Skin epidermis (tissue), 12 donors: ENCODE data around the gene OGFOD2.
"Not testable (repeated sequence)": the region's sequence is repeated elsewhere in the genome, so short reads cannot be mapped to it uniquely, and the experiment has no call there.

ENCODE experiments used
- H3K27ac ChIP-seq, 21 experiments: fragments of 200-600 bp; sonication (generic) in 11 of 21; one replicate each; pipeline ENCODE4 v1.5.0; 2020; ENCODE audit warnings: mild to moderate bottlenecking in 3 of 21, inconsistent platforms in 2 of 21, moderate library complexity in 2 of 21
- H3K4me3 ChIP-seq, 7 experiments: fragments of 200-600 bp; sonication (generic) in 2 of 7; one replicate each; pipeline ENCODE4 v1.5.0; 2020; ENCODE audit warnings: inconsistent platforms in 2 of 7, mild to moderate bottlenecking in 2 of 7, moderate library complexity in 1 of 7

Gene OGFOD2

DNA sequence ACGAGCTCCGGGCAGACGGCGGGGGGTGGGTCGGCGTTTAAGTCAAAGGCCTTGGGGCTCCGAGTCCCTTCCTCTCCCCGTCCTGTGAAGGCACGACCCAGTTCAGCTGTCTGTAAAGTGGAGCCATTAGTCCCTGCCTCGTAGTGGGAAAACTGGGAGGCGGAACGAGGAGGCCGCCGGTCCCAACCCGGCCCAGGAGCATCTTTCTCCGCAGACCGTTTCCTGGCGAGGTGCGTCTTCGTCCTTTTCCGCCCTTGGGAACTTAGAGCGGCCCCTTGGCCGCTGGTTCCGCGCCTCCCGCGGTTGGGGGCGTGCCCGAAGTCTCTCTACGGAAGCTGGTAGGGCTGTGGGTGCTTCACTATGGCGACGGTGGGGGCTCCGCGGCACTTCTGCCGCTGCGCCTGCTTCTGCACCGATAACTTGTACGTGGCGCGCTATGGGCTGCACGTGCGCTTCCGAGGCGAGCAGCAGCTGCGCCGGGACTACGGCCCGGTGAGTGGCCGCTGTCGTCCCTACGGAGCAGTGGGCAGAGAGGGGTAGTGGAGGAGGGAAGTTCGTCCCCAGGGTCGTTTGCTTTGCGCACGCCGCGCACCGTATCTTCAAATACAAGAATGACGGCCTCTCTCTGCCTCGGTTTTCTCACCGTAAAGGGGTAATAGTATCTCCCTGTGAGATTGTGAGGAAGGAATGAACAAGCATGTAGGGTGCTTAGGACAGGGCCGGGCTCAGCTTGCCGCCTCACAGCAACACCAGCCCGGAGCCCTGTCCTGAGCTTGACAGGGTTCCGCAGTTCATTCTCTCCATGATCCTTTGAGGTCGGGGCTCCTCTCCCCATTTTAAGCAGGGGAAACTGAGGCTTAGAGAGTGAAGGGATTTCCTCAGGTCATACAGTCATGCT, at the start of gene OGFOD2:
TSS of gene OGFOD2 (plus strand) at position 353 of the 898 bp plus-strand sequence. CDS start at position 361, 8 bp downstream.
- H3K27ac ChIP-seq, result peak within 1 kb of the TSS; percentile 90 to 100 (median 98)
- peak within 1 kb of the TSS; percentile 79 to 94 (median 87) for H3K4me3 ChIP-seq

DNA sequence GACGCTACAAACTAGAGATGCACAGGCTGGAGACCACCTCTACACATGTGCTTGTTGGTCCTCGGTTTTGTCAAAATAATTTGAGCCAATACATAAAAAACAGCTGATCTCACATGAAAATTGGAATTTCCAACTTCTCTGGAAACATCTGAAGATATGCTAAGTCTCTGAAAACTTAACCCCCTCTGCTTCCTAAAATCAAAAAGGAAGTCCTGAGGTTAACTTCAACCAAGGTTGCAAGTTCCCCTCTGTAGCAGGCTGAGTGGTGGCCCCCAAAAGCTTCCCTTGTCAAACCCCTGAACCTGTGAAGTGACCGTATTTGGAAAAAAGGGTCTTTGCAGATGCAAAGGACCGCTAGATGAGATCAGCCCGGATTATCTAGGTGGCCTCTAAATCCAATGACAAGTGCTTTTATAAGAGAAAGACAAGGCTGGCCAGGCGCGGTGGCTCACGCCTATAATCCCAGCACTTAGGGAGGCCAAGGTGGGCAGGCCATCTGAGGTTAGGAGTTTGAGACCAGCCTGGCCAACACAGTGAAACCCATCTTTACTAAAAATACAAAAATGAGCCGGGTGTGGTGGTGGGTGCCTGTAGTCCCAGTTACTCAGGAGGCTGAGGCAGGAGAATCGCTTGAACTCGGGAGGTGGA, 47.2 kb upstream of the OGFOD2 start:
- Histone ChIP-seq H3K4me3 (no peak overlapping the region), H3K27ac (no peak overlapping the region)

DNA sequence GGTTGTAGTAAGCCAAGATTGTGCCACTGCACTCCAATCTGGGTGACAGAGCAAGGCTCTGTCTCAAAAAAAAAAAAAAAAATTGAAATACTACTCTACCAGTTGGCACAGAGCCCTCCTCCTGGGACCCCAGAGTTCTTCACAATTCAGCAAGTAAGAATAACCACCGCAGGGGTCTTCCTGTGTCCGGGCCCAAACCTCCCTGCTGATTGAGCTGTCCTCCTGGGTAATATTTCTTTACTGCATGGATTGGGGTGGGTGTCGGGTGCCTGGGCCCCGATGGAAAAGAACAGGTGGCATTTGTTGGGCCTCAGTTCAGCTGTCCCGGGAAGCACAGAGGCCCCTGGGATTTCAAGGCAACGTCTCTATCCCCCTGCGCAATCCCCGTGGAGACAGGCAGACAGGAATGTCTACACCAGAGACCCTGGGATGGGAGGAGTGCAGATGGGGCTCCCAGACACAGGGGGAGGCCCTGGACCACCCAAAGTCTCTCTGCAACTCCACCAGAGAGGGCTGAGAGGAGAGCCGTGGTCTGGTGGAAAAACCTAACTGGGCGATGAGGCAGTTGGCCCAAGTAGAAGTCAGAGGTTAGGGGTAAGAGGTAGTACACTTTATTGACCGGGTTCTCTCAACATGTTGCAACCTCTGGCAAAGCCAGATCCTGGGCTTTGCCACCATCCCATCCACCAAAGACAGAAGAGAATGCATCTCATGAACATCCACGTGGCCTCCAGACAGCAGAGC, 46.5 kb upstream of the OGFOD2 start:
- no peak overlapping the region for H3K4me3 ChIP-seq
- no peak overlapping the region for H3K27ac ChIP-seq

DNA sequence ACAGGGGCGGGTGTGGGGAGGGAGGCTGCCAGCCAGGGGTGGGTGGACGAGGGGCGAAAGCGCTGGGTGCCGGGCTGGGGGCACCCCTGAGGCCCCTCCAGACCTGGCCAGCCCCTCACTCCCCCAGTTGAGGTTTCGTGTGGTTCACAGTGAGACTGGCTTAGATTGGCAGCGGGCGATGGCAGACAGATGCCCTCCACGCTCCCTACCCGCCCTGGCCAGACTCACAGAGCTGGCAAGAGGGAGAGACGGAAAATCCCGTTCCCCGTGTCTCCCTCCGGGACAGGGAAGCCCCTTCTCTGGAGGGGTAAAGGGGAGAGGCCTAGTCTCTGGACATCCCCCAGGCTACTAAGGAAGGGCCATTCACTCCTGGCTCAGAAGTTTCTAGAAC, 45.9 kb upstream of the OGFOD2 start:
- H3K4me3 ChIP-seq, result no peak overlapping the region
- no peak overlapping the region for H3K27ac ChIP-seq

DNA sequence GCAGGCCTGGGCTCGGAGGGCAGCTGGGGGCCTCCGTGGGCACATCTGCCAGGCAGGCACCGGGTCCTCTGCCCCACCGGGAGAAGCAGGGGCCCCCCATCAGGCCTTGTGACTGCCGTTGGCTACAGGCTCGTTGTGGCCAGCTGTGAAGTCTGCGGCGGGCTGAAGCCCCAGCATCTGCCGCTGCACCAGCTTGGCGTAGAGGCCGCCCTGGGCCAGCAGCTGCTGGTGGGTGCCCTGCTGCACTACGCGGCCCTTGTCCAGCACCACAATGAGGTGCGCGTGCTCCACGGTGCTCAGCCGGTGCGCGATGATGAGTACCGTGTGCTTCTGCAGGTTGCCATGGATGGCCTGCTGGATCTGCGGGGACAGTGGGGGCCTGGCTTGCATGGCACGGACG, 45.2 kb upstream of the OGFOD2 start:
- Histone ChIP-seq H3K27ac (peak overlapping the region in 1 of 21 experiments; percentile 7), H3K4me3 (no peak overlapping the region)

DNA sequence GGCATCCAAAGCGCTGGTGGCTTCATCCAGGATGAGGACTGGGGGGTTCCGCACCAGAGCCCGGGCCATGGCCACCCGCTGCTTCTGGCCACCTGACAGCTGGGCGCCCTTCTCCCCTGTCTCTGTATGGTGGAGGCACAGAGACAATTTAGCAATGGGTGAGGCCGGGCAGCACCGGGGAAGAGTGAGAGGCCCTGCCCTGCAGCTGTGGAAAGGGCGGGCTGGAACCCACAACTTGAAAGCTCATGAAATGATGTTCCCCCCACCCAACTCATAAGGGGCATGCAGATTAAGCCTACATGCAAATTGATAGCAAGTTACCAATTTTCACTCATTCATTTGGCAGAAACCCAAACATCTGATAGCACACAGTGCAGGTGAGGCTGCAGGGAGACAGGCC, 42.8 kb upstream of the OGFOD2 start:
- H3K4me3 ChIP-seq, result no peak overlapping the region
- H3K27ac ChIP-seq, result no peak overlapping the region

DNA sequence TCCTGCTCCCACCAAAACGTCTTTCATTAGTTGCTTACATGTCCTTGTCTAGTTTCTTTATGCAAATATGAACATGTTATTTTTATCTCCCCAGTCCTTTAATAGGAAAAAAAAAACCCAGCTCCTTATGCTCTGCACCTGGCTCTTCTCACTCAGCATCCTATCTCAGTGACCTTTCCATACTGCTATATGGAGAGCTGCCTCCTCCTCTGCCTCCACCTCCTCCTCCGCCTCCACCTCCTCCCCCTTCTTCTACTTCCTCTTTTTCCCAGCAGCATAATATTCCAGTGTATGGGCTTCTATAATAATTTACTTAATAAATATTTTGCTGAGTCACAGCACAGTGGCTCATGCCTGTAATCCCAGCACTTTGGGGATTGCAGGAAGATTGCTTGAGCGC, 40.3 kb upstream of the OGFOD2 start:
- no peak overlapping the region for H3K4me3 ChIP-seq

DNA sequence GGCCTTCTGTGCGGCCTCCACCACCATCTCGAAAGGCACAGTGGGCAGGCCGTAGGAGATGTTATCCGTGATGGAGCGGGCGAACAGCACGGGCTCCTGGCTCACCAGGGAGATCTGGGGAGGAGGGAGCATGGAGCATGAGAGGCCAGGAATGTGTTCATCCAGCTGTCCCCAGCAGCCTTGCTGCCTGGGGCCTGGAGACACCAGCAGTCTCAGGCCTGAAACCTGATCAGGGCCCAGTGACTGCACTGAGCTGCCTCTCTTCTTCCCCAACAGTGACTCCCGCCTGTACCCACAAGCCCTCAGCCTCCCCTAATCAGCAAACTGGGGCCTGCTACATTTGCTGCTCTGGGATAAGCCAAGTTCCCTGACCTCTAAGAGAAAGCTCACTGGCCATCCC, 39.7 kb upstream of the OGFOD2 start:
- H3K27ac ChIP-seq, result no peak overlapping the region
- H3K4me3 ChIP-seq, result no peak overlapping the region

More for the DNA sequence above, 40.3 kb upstream of the OGFOD2 start:
- H3K27ac ChIP-seq, result no peak overlapping the region

DNA sequence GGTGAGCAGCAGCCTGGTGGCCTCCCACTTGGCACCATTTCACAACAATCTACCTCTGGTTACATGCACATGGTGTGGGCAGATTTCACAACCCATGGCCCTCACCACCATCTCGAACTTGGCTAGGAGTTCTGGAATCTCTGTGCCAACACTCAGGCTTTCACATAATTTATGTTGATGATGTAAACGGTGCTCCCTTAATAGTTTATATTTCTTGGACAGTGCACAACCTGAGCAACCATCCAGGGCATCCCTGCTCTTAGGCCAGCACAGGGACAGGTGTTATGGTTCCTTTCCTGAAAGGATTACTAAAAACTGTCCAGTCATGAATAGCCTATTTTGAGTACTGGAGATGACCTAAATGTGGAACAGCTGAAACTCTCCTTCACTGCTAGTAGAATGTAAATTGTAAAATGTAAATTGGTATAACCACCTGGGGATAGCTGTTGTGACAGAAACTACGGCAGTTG, 37.4 kb upstream of the OGFOD2 start:
- H3K4me3 ChIP-seq, result no peak overlapping the region
- no peak overlapping the region for H3K27ac ChIP-seq

DNA sequence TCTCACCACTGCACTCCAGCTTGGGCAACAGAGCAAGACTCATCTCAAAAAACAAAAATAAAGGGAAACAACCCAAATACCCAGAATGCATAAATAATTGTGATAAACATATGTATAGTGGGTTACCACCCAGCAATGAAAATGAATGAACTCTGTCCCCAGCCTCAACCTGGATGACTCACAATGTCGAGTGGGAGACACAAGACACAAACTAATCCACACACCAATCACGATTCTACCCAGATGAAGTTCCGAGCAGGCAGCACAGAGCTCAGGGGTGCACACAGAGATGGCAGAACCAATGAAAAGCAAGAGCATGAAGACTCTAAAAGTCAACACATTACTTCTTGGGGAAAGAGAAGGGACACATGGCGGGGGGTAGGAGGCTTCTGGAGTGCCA, 35.9 kb upstream of the OGFOD2 start:
- H3K27ac ChIP-seq, result no peak overlapping the region
- H3K4me3 ChIP-seq, result no peak overlapping the region

DNA sequence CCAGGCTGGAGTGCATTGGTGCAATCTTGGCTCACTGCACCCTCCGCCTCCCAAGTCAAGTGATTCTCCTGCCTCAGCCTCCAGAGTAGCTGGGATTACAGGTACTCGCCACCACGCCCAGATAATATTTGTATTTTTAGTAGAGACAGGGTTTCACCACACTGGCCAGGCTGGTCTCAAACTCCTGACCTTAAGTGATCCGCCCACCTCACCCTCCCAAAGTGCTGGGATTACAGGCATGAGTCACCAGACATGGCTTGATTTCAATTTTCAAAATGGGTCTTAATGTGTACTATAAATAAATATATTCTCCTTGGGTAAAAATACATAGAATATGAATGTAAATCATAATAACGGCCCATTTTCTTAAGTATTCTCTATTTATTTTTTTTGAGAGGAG, 33.7 kb upstream of the OGFOD2 start:
- not testable (repeated sequence) for H3K4me3 ChIP-seq, H3K27ac ChIP-seq

DNA sequence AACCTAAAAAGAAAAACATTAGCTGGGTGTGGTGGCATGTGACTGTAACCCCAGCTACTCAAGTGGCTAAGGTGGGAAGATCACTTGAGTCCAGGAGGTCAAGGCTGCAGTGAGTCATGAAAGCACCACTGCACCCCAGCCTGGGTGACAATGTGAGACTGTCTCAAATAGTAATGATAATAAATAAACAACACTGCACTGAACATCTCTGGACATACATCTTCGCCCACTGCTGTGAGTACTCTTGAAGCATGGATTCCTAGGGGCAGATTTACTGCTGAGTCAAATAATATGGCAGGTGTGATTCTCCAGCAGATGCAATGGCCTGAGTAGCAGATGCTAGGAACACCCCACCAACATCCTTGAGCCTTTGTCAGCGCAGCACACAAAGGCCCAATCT, 32.4 kb upstream of the OGFOD2 start:
- no peak overlapping the region for H3K4me3 ChIP-seq
- peak overlapping the region in 7 of 21 experiments; percentile 18 to 53 (median 25) for H3K27ac ChIP-seq

DNA sequence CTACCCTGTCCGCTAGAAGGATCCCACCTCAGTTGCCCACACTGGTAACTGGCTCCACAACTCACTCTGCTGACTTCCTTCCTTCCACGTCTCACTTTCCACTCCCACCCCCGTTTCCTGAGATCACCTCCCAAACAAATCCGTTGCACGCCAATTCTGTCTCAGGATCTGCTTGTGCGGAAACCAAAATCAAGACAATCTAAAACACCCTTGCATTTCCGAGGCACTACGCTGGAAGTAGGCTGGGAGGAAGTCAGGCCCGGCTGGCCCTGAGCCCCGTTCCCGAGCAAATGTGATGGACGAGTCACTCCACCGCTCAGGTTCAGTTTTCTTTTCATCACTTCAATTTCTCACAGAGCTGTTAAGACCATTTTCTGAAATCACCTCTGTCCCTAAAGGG, 31.8 kb upstream of the OGFOD2 start:
- Histone ChIP-seq H3K27ac (peak overlapping the region in 9 of 21 experiments; percentile 18 to 53 (median 37)), H3K4me3 (no peak overlapping the region)

DNA sequence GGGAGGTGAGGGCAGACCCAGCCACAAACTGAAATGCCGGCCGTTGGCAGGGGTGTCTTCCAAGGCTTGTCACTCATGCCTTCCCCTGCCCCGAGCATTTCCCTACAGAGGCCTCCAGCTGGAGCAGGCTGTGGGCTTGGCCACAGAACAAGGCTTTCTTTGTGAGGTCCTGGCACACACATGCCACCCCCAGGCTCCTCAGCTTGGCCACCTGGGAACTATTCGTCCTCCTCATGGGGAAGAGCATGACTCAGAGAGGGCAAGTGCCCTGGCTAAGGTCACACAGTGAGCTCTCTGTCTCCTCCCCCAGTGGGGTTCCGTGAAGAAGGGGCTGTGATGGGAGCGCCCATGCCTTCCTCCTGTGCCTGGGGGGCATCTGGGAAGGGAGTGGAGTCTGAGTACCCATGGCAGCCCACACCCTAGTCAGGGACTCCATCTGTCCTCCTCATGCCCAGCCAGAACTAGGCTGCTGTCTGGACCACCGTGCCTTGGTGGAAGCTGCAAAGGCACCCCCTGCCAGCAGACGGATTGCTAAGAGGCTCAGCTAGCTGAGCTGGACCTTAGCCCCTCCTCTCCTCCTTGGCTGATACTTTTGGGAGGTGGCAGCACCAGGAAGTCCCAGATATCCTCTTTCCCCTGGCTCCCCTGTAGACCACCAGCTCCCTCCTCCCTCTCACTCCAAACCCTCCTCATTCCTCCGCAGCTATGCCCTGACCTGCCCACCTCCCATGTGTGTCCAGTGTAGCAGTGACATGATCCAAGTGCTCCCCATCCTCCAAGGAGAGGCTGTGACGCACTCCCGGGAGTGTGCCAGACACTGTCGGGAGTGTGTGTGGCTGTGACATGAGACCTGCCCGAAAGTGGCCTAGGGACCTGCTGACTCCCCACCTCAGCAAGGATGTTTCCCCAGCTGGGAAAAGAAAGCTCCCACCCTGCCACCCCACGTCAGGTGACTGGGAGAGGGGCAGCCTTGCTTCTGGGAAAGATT, 30.1 kb upstream of the OGFOD2 start:
- Histone ChIP-seq H3K27ac (peak overlapping the region in 11 of 21 experiments; percentile 1 to 85 (median 51)), H3K4me3 (no peak overlapping the region)

DNA sequence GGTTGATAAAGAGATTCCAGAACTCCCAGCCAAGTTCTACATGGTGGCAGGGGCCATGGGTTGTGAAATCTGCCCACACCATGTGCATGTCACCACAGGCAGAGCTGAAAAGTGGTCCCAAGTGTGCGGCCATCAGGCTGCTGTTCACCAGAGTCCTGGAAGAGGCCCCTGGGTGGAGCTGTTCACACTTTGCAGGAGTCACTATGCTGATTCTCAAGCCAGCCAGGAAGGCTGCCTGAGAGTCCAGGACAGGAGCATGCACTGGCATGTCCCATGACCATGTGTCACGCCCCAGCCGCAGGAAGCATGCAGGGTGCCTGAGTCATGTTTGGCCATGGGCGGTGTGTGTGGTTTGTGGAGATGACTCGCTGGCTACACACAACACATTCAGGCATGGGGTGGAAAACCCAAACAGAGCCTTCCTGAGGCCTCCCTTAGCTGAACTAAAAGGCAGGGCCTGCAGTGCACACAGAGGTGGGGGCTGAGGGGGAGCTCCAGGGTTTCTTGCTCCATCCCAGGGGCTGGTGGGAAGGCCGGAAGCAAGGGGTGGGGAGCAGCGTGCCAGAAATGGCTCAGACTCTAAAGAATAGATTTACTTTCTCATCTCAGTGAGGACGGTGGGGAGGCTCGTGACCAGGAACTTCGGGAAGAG, 28.2 kb upstream of the OGFOD2 start:
- Histone ChIP-seq H3K4me3 (no peak overlapping the region), H3K27ac (peak overlapping the region in 20 of 21 experiments; percentile 52 to 89 (median 80))

DNA sequence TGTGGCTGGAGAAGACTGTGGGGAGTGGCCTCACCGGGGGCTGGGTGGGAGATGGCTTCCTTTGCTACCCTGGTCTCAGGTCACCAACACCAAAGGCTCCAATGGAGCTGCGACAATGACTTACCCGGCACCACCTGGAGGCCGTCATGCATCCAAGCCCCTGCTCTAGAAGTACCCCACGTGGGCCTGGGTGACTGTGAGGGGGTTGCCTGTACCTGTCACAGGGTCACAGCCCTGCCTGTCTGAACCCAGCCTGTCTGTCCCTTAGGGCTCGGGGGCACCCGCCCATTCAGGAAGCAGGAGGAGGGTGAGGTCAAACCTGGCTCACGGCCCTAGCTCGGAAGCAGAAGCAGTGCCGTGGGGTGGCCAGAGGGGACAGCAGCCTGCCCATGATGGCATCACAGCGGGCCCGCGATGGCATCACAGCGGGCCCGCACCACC, 27.7 kb upstream of the OGFOD2 start:
- Histone ChIP-seq H3K4me3 (no peak overlapping the region), H3K27ac (peak overlapping the region in 20 of 21 experiments; percentile 52 to 89 (median 80))

DNA sequence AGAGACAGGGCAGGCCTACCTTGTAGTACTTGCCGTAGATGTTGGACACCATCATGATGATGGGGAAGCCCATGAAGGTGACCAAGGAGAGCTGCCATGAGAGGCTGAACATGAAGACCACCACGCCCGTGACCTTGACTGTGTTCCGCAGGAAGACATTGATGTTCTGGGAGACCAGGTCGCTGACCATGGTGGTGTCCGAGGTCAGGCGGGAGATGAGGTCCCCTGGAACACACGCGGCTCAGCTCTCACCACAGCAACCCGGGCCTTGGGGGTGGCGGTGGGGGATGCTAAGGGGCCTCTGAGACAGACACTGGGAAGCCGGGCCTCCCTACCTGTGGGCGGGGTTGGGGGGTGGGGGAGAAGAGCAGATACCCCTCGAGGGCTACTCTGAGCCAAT, 26.4 kb upstream of the OGFOD2 start:
- Histone ChIP-seq H3K27ac (peak overlapping the region in 4 of 21 experiments; percentile 8 to 85 (median 24)), H3K4me3 (no peak overlapping the region)

DNA sequence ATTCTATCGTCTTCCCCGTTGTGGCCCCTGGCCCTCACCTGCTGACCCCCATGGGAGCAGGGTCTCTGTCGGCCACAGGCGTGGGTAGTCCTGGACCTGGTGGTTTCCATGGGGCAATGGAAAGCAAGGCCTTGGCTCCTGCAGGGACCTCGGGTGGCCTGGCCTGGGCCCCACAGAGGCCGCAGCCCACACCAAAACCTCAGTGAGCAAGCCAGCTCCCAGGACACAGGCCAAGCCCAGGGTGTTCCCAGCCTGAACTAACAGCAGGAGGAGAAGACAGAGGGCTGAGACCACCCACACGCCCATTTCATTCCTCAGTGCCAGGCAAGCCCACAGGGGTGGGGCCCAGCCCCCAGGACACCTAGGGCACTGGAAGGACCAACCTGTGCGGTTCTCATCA, 25.6 kb upstream of the OGFOD2 start:
- H3K4me3 ChIP-seq, result no peak overlapping the region
- peak overlapping the region in 2 of 21 experiments; percentile 21 to 34 for H3K27ac ChIP-seq
